Activated naive CD8-positive, alpha-beta T cell treated with anti-CD3 and anti-CD28 coated beads, Interleukin-2, amount 50 U/mL, for 24 hours (primary cell): ENCODE data around the gene SH3RF2.

Experiments used
- ATAC-seq: fragments of 150-1000 bp; cut with Tn5 transposase; one replicate; pipeline ENCODE4 v1.10.0; 2021
- DNase-seq: peaks from one replicate; pipeline ENCODE4 v3.0.0; 2021
- H3K27ac Mint-ChIP-seq: one replicate; pipeline ENCODE4 v1.8.0; 2021; ENCODE audit warnings: mild to moderate bottlenecking, mixed read lengths
- H3K27me3 Mint-ChIP-seq: one replicate; pipeline ENCODE4 v1.8.0; 2021; ENCODE audit warnings: mixed read lengths
- H3K36me3 Mint-ChIP-seq: one replicate; pipeline ENCODE4 v1.8.0; 2021; ENCODE audit warnings: low read depth, mixed read lengths
- H3K4me1 Mint-ChIP-seq: one replicate; pipeline ENCODE4 v1.8.0; 2021; ENCODE audit warnings: mixed read lengths
- H3K4me3 Mint-ChIP-seq: one replicate; pipeline ENCODE4 v1.8.0; 2021; ENCODE audit warnings: mild to moderate bottlenecking, moderate library complexity, mixed read lengths
- H3K9me3 Mint-ChIP-seq: one replicate; pipeline ENCODE4 v1.8.0; 2021; ENCODE audit warnings: mixed read lengths

Gene SH3RF2

DNA sequence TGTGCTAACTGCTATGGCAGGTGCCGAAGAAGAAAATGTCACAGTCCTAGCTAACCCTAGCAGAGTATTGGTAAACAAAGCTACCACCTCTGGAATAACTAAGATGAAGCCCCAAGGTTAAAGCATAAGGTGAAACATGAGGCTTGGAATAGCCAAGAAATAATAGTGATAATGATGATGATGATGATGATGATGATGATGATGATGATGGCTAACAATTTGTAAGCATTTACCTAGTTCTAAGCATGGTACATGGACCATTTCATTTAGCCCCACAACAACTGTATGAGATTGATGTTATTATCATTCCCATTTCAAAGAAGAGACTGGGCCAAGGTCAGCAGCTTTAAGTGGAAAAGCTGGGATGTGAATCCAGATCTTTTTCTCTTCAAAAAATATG lies 35.3 kb downstream of the SH3RF2 start:
- H3K27ac Mint-ChIP-seq: no peak overlapping the region
- no peak overlapping the region for H3K4me3 Mint-ChIP-seq
- no peaks in the 10 kb centered on the region for H3K9me3 Mint-ChIP-seq
- no peak for ATAC-seq
- peaks cover 7% of the 10 kb centered on the region for H3K27me3 Mint-ChIP-seq
- H3K4me1 Mint-ChIP-seq: peaks cover 1% of the 10 kb centered on the region
- no peaks in the 10 kb centered on the region for H3K36me3 Mint-ChIP-seq
- no peak for DNase-seq

DNA sequence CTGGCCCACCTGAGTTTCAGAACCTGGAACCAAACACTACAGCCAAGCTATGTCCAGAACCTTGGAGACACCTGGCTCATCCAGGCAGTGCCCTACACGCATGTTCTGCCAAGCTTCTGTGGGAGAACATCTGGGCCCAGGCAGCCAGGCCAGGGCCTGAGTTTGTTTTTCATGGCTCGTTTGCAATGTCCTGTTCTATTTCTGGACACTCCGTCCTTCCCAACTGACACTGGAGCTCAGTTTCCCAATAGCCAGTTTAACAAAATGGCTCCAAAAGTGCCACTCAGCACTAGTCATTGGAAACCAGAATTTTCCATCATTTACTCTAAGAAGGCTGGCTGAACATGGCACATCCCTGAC lies 38.6 kb downstream of the SH3RF2 start:
- H3K9me3 Mint-ChIP-seq: no peaks in the 10 kb centered on the region
- peaks cover 4% of the 10 kb centered on the region for H3K27me3 Mint-ChIP-seq
- ATAC-seq: no peak
- H3K27ac Mint-ChIP-seq: no peak overlapping the region
- no peak for DNase-seq
- H3K36me3 Mint-ChIP-seq: no peaks in the 10 kb centered on the region
- H3K4me1 Mint-ChIP-seq: peaks cover 5% of the 10 kb centered on the region
- H3K4me3 Mint-ChIP-seq: no peak overlapping the region

DNA sequence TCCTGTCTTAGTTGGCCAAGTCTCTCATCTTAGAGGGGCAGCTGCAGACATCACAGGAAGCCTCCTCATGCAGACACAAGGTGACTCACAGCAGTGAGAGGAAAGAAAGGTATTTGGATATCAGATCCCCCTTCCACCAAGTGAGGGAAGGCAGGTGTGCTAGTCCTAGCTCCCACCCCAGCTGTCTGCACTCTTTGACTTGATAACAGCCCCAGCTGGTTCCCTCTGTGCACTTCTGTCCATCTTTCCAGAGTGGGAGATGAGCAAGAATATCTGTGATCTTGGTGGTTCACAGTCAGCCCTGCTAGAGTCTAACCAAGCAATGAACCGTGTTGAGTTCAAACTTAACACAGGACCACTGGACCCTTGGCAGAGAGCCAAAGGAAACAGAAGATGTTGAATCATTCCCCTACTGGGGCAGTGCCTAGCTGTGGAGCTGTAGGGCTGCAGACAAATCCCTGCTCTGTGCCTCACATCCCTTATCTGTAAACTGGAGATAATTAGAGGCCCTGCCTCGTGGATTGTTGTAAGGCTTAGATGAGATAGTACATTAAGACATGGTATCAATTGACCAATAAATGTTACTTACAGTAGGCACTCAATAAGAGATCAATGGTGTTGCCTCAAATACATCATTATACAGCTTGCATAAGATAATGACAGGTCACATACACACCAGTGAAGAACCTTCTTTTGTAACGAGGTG lies 39.1 kb downstream of the SH3RF2 start:
- ATAC-seq (no peak), DNase-seq (no peak)
- Mint-ChIP-seq H3K27me3 (peaks cover 3% of the 10 kb centered on the region), H3K36me3 (no peaks in the 10 kb centered on the region), H3K9me3 (no peaks in the 10 kb centered on the region), H3K4me3 (no peak overlapping the region), H3K27ac (no peak overlapping the region), H3K4me1 (peaks cover 5% of the 10 kb centered on the region)

- Mint-ChIP-seq H3K4me3 (no peak overlapping the region), H3K4me1 (peaks cover 5% of the 10 kb centered on the region), H3K36me3 (no peaks in the 10 kb centered on the region), H3K9me3 (no peaks in the 10 kb centered on the region), H3K27me3 (peaks cover 1% of the 10 kb centered on the region), H3K27ac (peak overlapping the region; percentile 14)
- peak; percentile 58 for ATAC-seq
- DNase-seq: no peak
Observed at GRCh38 chr5:145976431-145977155, 40.2 kb downstream of the SH3RF2 start.

GRCh38 chr5:145978171-145978570 lies 41.8 kb downstream of the SH3RF2 start:
- no peak overlapping the region for H3K27ac Mint-ChIP-seq
- H3K27me3 Mint-ChIP-seq: peaks cover 1% of the 10 kb centered on the region
- H3K9me3 Mint-ChIP-seq: no peaks in the 10 kb centered on the region
- H3K4me1 Mint-ChIP-seq: peaks cover 5% of the 10 kb centered on the region
- H3K36me3 Mint-ChIP-seq: no peaks in the 10 kb centered on the region
- no peak for DNase-seq
- ATAC-seq: no peak
- H3K4me3 Mint-ChIP-seq: no peak overlapping the region

DNA sequence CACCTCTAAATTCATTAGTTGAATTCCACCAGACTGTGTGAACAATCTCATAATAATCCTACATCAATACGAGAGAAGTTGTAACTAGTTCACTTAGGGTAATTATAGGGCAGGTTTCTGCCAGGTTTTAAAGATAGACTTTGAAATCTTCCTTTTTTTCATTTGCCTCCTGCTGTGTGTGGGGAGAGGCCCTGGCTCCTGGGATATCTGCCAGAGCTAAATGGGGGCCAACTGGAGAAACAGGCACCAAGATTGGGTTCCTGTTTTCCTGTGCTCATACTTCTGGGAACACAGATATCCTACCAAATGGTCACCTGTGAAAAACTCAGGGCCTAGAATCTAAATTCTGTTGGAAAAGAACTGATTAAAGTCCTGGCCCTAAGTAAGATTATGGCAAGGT lies 42.3 kb downstream of the SH3RF2 start:
- no peaks in the 10 kb centered on the region for H3K36me3 Mint-ChIP-seq
- H3K9me3 Mint-ChIP-seq: no peaks in the 10 kb centered on the region
- H3K27me3 Mint-ChIP-seq: peaks cover 3% of the 10 kb centered on the region
- DNase-seq (no peak), ATAC-seq (no peak)
- no peak overlapping the region for H3K27ac Mint-ChIP-seq
- H3K4me3 Mint-ChIP-seq: no peak overlapping the region
- H3K4me1 Mint-ChIP-seq: peaks cover 5% of the 10 kb centered on the region

- Mint-ChIP-seq H3K4me1 (peaks cover 5% of the 10 kb centered on the region), H3K4me3 (no peak overlapping the region), H3K27ac (no peak overlapping the region), H3K27me3 (peaks cover 1% of the 10 kb centered on the region), H3K36me3 (no peaks in the 10 kb centered on the region), H3K9me3 (no peaks in the 10 kb centered on the region)
- DNase-seq: no peak
- no peak for ATAC-seq
Observed at GRCh38 chr5:145979270-145980223, 43.2 kb downstream of the SH3RF2 start.

GRCh38 chr5:145980259-145980658 lies 43.9 kb downstream of the SH3RF2 start:
- Mint-ChIP-seq H3K27me3 (peaks cover 1% of the 10 kb centered on the region), H3K9me3 (no peaks in the 10 kb centered on the region), H3K4me3 (no peak overlapping the region), H3K4me1 (peaks cover 5% of the 10 kb centered on the region), H3K36me3 (no peaks in the 10 kb centered on the region), H3K27ac (no peak overlapping the region)
- DNase-seq (no peak), ATAC-seq (no peak)

DNA sequence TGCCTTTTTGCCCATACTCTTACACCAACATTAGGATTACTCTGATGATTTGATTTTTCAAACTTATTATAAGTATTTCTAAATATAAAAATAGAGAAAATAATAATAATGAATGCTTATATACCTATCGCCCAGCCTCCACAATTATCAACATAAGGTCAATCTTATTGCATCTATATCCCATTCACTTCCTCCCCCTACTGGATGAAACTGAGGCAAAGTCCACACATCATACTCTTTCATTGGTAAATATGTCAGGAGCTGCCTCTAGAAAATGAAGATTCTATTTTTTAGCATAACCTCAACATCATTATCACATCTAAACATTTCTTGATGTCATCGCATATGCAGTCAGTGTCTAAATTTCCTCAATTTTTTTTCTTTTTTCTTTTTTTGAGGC lies 44.3 kb downstream of the SH3RF2 start:
- DNase-seq: no peak
- Mint-ChIP-seq H3K4me1 (peaks cover 5% of the 10 kb centered on the region), H3K36me3 (no peaks in the 10 kb centered on the region), H3K4me3 (no peak overlapping the region), H3K27me3 (peaks cover 1% of the 10 kb centered on the region), H3K27ac (no peak overlapping the region), H3K9me3 (no peaks in the 10 kb centered on the region)
- ATAC-seq: no peak

DNA sequence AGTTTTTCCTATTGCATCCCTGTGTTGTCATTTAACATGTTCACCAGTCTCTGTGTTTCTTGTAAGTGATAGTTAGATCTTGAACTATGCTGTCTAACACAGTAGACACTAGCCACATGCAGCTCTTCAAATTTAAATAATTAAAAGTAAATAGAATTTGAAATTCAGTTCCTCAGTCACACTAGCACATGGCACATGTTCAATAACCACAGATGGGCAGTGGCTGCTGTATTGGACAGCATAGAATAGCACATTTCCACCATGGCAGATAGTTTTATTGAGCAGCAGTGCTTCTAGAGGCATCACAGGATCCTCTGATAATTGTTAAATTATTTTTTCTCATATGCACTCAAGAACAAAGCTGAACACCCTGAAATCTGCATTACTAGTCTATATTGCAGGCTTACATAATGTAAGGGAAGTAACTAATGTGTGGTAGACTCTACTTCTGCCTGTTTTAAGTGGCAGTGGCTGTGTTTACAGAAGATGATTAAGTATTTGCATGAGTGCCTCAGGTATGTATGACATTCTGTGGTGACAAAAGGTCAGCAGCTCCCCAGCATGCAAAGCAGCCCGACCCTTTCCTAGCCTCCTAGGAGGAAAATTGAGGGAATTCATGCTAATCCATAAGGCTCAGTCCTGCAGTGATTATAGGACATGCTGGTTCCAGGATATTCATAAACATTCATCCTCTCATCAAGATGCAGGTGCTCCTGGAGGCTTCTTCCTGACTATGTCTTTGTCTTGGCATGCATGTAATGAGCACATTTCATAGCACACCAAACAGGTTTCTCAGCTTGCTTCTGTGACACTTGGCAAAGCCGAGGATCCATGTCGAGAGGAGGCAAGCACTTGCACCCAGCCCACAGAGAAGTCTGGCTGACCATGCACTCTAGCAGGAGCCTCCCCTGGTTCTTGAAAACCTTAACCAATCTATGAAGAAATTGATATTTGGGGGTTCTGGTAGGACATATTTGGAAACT lies 45.5 kb downstream of the SH3RF2 start:
- no peaks in the 10 kb centered on the region for H3K9me3 Mint-ChIP-seq
- DNase-seq (no peak), ATAC-seq (no peak)
- no peaks in the 10 kb centered on the region for H3K36me3 Mint-ChIP-seq
- peaks cover 2% of the 10 kb centered on the region for H3K4me1 Mint-ChIP-seq
- H3K27ac Mint-ChIP-seq: no peak overlapping the region
- no peak overlapping the region for H3K4me3 Mint-ChIP-seq
- peaks cover 3% of the 10 kb centered on the region for H3K27me3 Mint-ChIP-seq

DNA sequence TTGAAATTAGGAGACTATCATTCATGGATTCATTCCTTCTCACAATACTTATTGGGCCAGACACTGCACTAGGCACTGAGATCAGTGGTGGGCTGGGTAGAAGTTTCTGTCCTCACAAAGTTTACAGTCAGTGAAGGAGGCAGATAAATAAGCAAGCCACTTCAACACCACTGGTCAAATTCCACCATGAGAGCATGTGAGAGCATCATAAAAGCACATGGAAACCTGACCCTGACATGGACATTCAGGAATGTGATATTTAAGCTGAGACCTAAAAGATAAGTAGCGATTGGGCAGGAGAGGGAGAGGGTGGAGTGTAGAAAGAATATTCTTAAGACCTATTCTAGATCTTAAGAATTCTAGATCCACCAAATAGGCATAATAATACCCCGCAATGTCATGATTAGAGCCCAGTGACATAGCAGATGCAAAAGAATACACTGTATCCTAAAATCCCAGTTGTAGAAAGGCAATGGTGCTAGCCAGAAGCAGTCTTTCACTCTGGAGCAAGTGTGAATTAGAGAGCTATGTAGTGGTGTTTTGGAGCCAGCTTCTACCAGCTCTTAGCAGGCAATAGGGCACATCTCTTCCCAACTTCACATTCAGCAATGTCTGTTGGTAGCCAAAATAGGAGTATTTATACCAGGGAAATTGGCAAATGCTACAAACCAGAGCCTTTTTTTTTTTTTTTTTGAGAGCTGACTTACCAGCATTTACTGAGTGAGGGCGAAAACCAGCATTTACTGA lies 46.4 kb downstream of the SH3RF2 start:
- DNase-seq (no peak), ATAC-seq (no peak)
- Mint-ChIP-seq H3K36me3 (no peaks in the 10 kb centered on the region), H3K9me3 (no peaks in the 10 kb centered on the region), H3K27ac (no peak overlapping the region), H3K4me1 (no peaks in the 10 kb centered on the region), H3K4me3 (no peak overlapping the region), H3K27me3 (peaks cover 4% of the 10 kb centered on the region)

GRCh38 chr5:145983446-145983845 lies 47.1 kb downstream of the SH3RF2 start:
- H3K4me3 Mint-ChIP-seq: no peak overlapping the region
- H3K27ac Mint-ChIP-seq: no peak overlapping the region
- DNase-seq (no peak), ATAC-seq (no peak)
- H3K27me3 Mint-ChIP-seq: peaks cover 4% of the 10 kb centered on the region
- H3K9me3 Mint-ChIP-seq: no peaks in the 10 kb centered on the region
- H3K4me1 Mint-ChIP-seq: no peaks in the 10 kb centered on the region
- H3K36me3 Mint-ChIP-seq: no peaks in the 10 kb centered on the region

DNA sequence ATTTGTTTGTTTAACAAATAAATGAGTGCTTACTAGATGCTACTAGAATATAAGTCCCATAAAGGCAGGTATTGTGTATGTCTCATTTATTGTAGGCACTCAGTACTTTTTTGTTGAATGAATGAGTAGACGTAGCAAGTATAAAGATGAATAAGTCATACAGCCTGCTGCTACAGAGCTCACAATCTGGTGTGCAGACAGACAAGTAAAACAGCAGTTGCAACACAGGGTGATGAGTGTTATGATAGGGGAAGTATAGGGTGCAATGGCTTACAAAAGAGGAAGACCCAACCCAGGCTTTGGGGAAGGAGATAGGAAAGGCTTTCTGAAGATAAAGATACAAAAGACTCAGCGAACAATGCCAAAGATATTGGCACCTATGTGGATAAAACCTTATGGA lies 47.7 kb downstream of the SH3RF2 start:
- H3K27ac Mint-ChIP-seq: no peak overlapping the region
- no peaks in the 10 kb centered on the region for H3K9me3 Mint-ChIP-seq
- no peak for DNase-seq
- no peaks in the 10 kb centered on the region for H3K36me3 Mint-ChIP-seq
- H3K27me3 Mint-ChIP-seq: peaks cover 4% of the 10 kb centered on the region
- no peak overlapping the region for H3K4me3 Mint-ChIP-seq
- H3K4me1 Mint-ChIP-seq: no peaks in the 10 kb centered on the region
- ATAC-seq: no peak
